ENCODE results near the gene PON1. TPM values are rescaled to one million over a fixed set of nuclear protein-coding genes. Genes with fewer than 3 reads are reported as not detected.

PON1 gene
- total RNA-seq, 1 donor from 2014 or later = not detected

DNA sequence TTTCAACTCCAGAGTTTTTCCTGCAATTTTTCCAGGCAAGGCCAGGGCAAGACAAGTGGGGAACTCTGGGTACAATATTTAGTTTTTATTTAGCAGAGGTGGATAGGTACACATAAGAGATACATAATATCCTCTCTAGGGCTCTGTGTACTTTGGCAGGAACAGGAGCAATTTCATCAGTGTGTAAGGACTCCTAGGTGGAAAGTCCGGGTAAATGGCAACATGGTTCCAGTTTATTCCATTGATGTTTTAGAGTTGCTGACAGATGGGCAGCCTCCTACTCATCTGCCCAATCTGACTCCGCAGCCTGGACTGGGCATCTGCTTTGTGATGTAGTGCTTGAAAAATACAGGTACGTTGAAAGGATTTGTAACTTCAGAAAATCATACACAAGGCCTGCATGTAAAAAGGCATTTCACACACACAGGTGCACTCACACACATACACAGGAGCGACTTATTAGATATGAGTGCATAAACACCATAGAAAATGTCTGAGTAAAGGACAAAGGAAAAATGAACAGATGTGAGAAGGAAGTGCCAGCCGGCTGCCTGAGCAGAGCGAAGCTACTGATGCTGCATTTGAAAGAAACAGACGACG, 5.7 kb downstream of the PON1 start:
- DNase-seq (ENCODE audit: low spot score) = no peak
- intact Hi-C loops (cut with DNase I) = no loop called here

- DNase-seq (ENCODE audit: low spot score) = no peak
- intact Hi-C loops (cut with DNase I) = no loop called here
Observed at GRCh38 chr7:95317966-95318365, 6.4 kb downstream of the PON1 start.

- intact Hi-C loops (cut with DNase I) = no loop called here
- DNase-seq (ENCODE audit: low spot score) = no peak
Observed at GRCh38 chr7:95317546-95317945, 6.8 kb downstream of the PON1 start.

DNA sequence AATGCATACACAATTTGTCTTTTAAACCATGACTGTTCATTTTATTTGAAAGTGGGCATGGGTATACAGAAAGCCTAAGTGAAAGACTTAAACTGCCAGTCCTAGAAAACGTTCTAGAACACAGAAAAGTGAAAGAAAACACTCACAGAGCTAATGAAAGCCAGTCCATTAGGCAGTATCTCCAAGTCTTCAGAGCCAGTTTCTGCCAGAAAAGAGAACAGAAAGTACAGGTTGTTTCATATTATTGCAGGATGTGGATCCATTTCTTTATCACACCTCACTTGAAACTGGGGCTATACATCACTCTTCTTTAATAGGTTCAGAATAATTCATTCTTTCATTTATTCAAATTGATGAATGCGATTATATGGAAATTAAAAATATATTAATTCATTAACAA, 7.7 kb downstream of the PON1 start:
- DNase-seq (ENCODE audit: low spot score) = no peak
- intact Hi-C loops (cut with DNase I) = no loop called here

DNA sequence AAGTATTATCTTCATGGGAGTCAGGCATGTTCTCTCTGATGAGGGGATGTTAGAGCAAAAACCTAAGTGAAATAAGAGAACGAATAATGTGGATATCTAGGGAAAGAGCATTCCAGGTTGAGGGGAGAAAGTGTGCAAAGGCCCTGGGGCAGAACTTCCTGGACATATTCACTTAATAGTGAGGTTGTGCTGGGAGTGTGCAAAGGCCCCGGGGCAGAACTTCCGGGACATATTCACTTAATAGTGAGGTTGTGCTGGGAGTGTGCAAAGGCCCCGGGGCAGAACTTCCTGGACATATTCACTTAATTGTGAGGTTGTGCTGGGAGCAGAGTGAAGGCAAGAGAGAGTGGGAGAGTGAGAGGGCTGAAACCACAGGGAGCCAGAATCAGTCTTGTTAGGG, 11.8 kb downstream of the PON1 start:
- DNase-seq (ENCODE audit: low spot score) = no peak
- intact Hi-C loops (cut with DNase I) = no loop called here

DNA sequence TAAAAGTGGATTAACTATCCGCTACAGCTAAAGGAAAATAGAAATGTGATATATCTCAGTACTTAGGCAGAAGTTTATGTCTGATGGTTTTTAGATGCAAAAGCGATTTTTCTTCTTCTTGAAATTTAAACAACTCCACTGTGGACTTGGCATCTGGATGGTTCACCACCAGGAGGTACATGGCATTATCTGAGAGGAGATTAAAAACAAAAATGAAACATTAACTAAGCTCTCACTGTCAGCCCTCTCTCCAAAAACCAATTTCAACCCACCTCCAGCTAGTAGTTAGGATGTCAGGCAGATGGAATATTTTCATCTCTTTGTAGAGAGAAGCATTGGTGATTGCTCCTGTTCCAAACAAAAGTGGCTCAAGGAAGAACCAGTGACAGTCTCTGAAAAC, 12.9 kb downstream of the PON1 start:
- DNase-seq (ENCODE audit: low spot score) = no peak
- intact Hi-C loops (cut with DNase I) = no loop called here

DNA sequence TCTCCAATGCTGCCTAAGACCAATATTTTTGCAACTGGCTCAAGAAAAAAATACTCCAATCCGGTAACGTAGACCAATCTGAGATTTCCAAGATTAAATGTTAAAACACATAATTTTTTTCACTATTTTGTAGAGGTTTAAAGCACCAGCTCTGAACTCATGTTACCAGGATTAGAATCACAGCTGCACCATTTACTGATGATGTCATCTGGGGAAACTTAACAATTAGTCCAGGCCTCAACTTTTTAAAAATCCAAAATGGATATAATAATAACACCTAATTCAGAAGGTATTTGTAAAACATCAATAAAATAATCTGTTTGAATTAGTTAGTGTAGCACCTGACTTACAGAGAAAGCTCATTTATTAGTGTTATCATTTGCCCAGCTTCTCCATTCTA, 14.4 kb downstream of the PON1 start:
- intact Hi-C loops (cut with DNase I) = no loop called here

GRCh38 chr7:95304990-95305389, 19.3 kb downstream of the PON1 start:
- no peak for DNase-seq (ENCODE audit: low spot score)
- intact Hi-C loops (cut with DNase I) = no loop called here

More for the DNA sequence above, 14.4 kb downstream of the PON1 start:
- DNase-seq (ENCODE audit: low spot score) = no peak

GRCh38 chr7:95303013-95303905, 21.1 kb downstream of the PON1 start:
- intact Hi-C loops (cut with DNase I) = no loop called here
- DNase-seq (ENCODE audit: low spot score) = no peak

DNA sequence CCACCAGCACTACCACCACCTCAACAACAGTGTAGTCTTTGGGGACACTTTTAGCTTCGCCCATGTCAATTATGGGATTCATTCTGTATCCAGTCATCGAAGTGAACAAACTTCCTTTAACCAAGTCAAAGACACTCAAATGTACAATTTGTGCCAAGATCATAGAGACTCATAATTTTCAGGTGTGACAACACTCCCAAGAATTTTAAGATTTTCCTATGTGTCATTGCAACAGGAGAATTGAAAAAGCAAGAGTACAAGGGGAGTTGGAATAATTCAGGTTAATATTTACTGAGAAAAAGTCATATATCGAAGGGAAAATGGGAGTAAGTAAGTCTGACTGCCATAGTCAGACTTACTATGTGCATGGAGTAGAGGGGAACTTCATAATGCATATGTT, 26.2 kb downstream of the PON1 start:
- no peak for DNase-seq (ENCODE audit: low spot score)
- intact Hi-C loops (cut with DNase I) = no loop called here

GRCh38 chr7:95297041-95297440, 27.3 kb downstream of the PON1 start:
- intact Hi-C loops (cut with DNase I) = no loop called here
- no peak for DNase-seq (ENCODE audit: low spot score)

DNA sequence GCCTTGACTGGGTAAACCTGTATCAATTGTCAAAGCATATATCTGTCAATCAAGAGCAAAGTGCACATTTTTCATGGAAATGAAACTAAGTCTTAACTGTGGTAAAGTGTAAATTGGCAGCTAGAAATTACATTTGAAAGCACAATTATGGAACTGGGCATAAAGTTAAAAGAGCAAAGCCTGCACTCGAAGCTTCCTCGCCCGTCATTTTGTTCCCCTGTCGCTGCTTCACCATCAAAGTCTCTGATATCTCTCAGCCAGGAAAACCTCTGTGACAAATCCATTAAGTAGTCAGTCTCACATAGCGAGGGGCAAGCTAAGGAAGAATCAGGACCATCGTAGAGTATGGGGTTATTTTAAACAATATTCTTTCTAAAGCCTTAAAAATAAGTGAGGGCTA, 27.9 kb downstream of the PON1 start:
- intact Hi-C loops (cut with DNase I) = no loop called here
- no peak for DNase-seq (ENCODE audit: low spot score)

DNA sequence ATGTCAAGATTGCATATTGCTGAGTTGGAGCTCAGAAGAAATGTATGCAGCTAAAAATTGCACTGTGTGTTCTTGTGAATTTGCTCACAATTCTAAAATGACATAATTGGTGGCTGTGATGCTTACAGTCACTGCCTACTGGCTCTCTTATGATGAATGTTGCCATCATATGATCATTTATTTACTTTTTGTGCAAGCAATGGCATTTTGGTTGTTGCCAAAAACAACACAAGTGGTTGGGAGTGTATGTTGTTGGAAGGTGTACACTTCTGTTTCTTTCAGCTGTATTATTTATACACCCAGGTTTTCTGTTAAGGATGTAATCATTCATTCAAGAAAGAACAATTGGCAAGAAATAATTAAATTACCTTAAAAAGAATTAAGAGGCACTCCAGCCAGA, 28.9 kb downstream of the PON1 start:
- intact Hi-C loops (cut with DNase I) = no loop called here
- no peak for DNase-seq (ENCODE audit: low spot score)

DNA sequence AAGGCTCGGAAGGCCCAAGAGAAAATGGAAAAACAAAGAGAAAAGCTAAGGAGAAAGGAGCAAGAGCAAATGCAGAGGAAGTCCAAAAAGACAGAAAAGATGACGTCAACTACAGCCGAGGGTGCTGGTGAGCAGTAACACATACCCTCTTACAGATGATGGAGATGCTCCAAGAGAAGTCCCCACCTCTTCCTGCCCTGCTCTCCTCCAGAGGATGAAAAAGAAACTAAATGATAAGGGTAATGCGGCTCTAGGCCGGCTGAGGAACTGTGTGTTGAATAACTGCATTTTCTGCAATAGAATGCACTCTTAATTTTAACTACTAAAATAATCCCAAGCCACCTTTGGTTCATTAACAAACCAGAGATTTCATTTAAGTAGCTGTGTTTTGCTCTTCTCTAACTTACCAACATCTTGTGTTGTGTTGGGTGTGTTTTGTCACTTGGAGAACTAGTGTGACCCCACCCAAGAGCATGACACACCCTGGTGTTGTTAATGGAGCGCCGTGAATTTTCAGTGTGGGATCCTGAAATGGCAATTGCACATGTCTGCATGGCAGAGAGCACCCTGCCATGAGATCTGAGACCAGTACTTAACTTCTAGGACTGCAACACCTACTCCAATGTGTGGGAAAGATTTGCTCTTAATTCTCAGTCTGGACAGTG, 34.0 kb downstream of the PON1 start:
- no peak for DNase-seq (ENCODE audit: low spot score)
- intact Hi-C loops (cut with DNase I) = no loop called here

DNA sequence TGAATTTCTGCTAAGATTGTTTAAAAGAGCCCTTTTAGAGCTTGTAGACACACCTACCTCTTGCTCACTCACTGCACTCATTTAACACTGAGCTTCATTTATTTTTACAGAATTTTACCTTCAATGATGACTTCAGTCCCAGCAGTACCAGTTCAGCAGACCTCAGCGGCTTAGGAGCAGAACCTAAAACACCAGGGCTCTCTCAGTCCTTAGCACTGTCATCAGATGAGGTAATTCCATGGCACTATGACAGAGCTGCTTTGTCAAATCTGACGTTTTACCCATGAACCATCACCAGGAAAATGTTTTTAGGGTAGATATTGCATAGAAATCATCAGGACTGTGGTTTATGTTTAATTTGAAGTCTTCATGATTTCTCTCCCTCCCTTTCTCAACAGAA, 38.2 kb downstream of the PON1 start:
- DNase-seq (ENCODE audit: low spot score) = no peak
- intact Hi-C loops (cut with DNase I) = no loop called here

GRCh38 chr7:95279417-95279816, 44.9 kb downstream of the PON1 start:
- no peak for DNase-seq (ENCODE audit: low spot score)

DNA sequence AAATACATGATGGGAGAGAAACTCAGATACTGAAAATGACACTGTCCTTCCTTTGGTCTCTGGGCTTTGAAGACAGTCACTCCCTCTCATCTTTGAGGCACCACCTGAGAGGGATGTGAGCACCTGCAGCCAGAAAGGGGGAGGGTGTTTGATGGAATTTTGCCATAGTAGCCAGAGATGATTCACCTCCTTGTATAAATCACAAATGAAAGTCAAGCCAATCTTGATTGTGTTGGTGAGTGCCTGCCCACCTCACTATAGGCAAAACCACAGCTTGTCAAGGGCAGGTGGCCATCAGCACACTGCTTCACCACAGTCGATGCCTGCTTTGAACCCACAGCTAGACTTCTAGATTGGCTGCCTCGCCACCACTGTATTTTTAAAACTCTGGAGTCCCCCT, 48.2 kb downstream of the PON1 start:
- no peak for DNase-seq (ENCODE audit: low spot score)
- intact Hi-C loops (cut with DNase I) = no loop called here

More at GRCh38 chr7:95279417-95279816, 44.9 kb downstream of the PON1 start:
- intact Hi-C loops (cut with DNase I) = no loop called here

DNA sequence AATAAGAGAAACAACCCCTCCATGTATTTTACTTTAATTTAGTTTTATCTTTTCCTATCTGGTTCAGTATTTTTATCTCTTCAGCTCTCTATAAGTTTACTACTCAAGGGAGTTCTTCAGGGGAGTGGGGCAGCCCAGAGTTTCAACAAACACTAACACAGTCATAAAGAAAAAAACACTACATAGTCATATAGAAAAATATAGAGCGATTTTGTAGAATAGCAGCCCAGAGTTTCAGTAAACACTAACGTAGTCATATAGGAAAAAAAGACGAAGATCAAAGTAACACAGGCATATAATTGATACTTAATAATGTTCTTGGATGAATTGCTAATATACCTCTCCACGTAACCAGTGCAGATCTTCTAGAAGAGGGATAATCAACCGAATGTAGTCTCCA, 54.7 kb downstream of the PON1 start:
- intact Hi-C loops (cut with DNase I) = no loop called here
- no peak for DNase-seq (ENCODE audit: low spot score)

- DNase-seq (ENCODE audit: low spot score) = no peak
- intact Hi-C loops (cut with DNase I) = no loop called here
Observed at GRCh38 chr7:95267754-95268153, 56.6 kb downstream of the PON1 start.

DNA sequence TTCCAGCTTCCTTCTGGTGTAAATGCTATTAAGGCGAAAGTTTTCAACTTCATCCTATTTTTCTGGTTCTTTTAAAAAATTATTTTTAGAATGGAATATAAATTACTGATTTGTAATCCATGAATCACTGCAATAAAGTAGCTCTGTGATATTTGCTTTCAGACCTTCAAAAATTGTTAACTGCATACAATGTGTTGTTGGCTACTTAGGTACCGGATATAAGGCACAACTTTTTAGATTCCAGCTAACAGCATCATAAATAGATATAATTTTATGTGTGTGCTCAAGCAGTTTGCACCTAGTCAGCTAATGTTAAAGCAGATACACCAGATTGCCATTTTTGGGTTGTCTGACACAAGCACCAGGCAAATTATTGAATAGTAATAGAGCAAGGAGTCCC, 58.7 kb downstream of the PON1 start:
- intact Hi-C loops (cut with DNase I) = no loop called here
- DNase-seq (ENCODE audit: low spot score) = no peak

GRCh38 chr7:95264363-95264891, 59.9 kb downstream of the PON1 start:
- intact Hi-C loops (cut with DNase I) = no loop called here
- no peak for DNase-seq (ENCODE audit: low spot score)
